Measurements from ENCODE around the gene BMP7.

GRCh38 chr20:57129303-57129702, 137.1 kb downstream of the BMP7 start:
- TF ChIP-seq CTCF (IDR thresholded peaks at IDR 0.05) (no peak), POLR2AphosphoS5 (IDR thresholded peaks at IDR 0.05; ENCODE audit: insufficient read depth in 1 of 2, low read depth in 1 of 2) (no peak)
